Hematopoietic multipotent progenitor cell treated with erythropoietin and hydrocortisone succinate and interleukin-3 and kit ligand, for 6 days (in vitro differentiated cells): ENCODE data around the gene MEIS3.

Experiments used
- DNase-seq: peaks from one replicate; pipeline ENCODE4 v3.0.0-alpha.2; 2015

Gene MEIS3

GRCh38 chr19:47419030-47419783 is at the start of gene MEIS3:
Gene MEIS3 (minus strand): TSS chr19:47419527. CDS start chr19:47419081, 446 bp downstream.
- DNase-seq: no peak

- no peak for DNase-seq
Measured at GRCh38 chr19:47467914-47468313, 48.6 kb upstream of the MEIS3 start.

DNA sequence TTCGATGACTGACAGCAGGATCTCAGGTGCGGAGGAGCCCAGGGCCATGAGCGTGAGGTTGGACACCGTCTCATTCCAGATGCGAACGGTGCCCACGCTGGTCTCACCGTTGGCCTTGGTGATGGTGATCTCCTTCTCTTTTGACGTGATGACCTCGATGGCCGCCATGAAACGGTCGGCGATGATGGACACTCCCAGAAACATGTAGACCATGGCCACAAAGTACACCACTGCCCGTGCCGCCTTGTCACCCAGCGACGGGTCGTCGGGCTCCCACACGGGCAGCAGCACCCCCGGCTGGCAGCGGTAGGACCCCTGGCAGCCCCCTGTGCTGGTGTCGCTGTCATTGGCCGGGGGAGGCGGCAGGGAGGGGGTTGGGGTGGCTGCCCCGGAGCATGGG is 46.6 kb upstream of the MEIS3 start:
- DNase-seq: no peak

GRCh38 chr19:47464675-47465419 is 45.5 kb upstream of the MEIS3 start:
- no peak for DNase-seq

GRCh38 chr19:47461876-47462275 is 42.5 kb upstream of the MEIS3 start:
- DNase-seq: no peak

GRCh38 chr19:47459477-47459876 is 40.1 kb upstream of the MEIS3 start:
- DNase-seq: no peak

DNA sequence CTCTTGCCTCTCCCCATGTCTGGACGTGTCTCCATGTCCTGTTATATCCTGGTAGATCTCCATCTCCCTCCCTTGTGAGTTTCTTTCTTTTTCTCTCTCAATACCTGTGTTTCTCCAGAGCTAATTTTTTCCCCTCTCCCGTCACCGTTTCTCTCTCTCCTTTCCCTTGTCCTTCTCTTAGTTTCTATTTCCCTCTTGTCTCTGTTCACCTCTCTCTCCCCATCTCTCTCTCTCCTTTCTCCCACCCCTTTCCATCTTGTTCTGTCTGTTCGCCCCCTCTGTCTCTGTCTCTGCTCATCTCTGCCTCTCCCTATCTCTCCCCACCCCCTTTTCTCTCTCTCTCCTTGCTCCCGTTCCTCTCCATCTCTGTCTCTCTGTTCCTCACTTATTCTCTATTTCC is 39.3 kb upstream of the MEIS3 start:
- no peak for DNase-seq

GRCh38 chr19:47456721-47457474 is 37.6 kb upstream of the MEIS3 start:
- DNase-seq: no peak

- DNase-seq: no peak
Measured at GRCh38 chr19:47450478-47450877, 31.2 kb upstream of the MEIS3 start.

DNA sequence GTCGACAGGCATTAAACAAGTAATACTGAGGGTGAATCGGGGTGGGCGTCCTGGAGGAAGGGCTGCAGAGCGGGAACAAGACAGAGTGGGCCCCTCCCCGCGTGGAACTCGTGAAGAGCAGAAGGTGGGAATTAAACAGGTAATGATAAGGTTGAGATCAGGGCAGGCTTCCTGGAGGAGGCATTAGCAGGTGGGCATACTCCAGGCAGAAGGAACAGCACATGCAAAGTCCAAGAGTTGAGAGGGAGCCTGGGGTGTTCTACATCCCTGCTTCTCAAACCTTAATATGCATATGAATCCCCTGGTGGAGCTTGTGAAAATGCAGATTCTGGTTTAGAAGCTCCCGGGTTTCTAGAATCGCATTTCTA is 29.0 kb upstream of the MEIS3 start:
- no peak for DNase-seq

DNA sequence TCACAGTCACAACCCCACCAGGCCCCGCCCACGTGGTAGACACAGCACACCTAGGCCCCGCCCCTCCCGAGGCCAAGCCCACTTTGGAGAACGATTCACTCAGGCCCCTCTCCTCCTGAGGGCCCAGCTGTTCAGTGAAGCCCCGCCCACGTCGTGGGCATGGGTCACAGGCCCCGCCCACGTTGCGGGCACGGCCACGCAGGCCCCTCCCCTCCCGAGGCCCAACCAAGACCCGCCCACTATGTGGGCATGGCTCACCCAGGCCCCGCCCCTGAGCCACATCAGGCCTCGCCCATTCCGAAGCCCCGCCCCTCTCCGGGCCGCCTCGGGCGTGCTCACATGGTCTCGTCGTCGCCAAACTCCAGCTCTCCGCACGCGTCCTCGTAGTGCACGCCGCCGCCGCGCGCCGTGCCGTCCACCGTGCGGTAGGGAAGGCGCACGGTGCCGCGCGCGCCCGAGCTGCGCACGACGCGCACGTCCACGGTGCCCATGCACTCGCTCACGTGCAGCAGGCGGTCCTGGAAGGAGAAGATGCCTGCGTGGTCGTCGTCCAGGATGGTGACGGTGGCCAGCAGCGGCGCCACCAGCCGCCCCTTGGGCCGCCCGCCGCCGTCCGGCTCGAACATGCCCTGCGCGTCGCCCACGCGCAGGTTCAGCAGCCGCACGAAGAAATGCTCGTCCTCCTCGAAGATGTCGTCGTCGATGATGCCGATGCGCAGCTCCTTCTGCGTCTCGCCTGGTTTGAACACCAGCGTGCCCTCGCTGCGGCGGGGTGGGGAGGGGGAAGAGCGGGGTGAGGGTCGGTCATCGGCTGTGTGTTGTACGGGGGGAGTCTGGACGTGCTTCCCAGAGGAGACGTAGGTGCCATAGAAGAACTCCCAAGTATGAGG is 28.4 kb upstream of the MEIS3 start:
- DNase-seq: peak; percentile 86

GRCh38 chr19:47446534-47447469 is 27.5 kb upstream of the MEIS3 start:
- peak; percentile 70 for DNase-seq

- DNase-seq: peak; percentile 61
Measured at GRCh38 chr19:47445937-47446402, 26.6 kb upstream of the MEIS3 start.

- DNase-seq: no peak
Measured at GRCh38 chr19:47445527-47445926, 26.2 kb upstream of the MEIS3 start.

GRCh38 chr19:47444388-47444821 is 25.1 kb upstream of the MEIS3 start:
- DNase-seq: peak; percentile 24

DNA sequence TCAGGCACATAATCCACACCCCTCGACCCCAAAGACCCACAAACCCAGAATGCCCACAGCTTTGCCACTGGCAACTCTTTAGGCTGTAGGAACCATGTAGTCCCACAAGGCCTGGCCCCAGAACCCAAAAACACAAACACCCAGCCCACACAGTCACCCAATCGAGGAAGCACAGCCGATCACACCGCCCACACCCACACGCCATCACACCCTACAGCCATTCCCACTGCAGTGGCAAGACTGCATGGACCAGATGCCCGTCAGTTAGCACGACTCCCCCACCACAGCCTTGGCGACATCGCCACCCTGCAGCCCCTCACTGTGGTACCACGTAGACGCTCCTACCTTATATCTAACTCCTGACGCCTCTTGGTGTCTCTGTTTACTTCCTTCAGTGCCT is 24.0 kb upstream of the MEIS3 start:
- no peak for DNase-seq

DNA sequence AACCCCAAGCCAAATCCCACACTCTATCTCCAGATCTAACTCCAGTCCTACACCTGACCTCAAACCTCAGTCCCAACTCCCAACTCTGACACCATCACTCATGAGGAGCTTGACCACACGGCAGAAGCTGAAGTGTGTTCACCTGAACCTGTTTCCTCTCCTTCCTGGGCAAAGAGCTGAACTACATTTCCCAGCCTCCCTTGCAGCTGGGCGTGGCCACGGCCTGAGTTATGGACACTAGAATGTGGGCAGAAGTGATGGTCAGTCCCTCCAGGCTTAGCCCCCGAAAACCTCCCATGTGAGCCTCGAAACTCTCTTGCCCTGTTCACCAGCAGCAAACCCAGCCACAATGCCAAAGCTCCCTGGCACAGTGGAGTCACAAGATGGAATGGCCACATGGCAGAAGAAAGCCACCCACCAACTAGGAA is 19.5 kb upstream of the MEIS3 start:
- no peak for DNase-seq

GRCh38 chr19:47437500-47437899 is 18.2 kb upstream of the MEIS3 start:
- DNase-seq: peak; percentile 37

DNA sequence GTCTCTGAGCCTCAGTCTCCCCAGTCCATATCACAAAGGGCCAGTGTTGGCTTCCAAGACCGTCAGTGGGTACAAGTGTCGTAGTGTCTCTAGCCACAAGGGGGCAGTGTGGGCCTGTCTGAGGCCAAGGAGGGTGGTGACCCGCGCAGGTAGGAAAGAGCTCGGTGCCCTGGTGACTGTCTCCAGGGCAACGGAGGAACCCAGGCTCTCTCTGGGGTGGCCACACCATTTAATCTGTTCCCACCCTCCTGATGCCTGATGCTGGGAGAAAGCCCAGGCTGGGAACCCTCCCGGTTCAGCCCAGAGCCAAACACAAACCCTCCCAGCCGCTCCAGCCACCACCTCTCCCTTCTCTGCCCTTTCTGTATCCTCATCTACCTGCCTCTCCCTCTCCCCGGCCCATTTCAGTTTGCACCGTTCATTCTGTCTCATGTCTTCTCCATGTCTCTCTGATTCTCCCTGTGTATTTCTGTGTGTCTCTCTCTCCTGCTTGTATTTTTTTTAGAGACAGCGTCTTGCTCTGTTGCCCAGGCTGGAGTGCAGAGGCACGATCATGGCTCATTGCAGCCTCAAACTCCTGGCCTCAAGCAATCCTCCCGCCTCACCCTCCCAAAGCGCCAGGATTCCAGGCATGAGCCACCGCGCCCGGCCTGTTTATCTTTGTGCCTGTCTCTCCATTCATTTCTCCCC is 17.5 kb upstream of the MEIS3 start:
- DNase-seq: peak; percentile 88

DNA sequence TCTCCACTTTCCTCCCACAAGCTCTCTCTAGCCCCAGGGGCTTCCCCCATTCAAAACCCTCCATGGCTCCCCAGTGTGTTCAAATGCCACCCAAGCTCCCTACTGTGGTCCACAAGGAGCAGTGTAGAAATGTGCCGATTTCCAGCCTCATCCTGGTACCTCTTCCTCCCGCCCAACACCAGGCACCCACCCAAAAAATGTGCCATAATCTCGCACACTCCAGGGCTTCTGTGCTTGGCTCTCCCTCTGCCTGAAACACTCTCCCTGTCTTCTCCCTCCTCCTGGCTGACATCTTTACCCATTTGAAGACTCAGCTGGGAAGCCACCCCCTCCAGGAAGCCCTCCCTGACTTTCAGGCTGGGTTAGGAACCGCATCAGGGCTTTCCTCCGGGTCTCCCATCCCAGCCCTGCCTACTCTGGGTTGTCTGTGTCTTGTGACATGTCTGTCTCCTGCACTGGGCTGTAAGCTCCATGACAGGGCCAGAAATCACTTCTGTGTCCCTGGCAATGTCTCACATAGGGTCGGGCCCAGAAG is 16.6 kb upstream of the MEIS3 start:
- no peak for DNase-seq
